Suprapubic skin (tissue), 4 donors: Measurements from ENCODE around the gene EEF2K. TPM values are rescaled to one million over a fixed set of nuclear protein-coding genes. Genes with fewer than 3 reads are reported as not detected.

ENCODE experiments used
- DNase-seq, 2 donors: peaks; one replicate each; pipeline ENCODE4 v3.0.0-alpha.2; 2019; ENCODE audit warnings: low spot score in 2 of 2
- H3K27ac ChIP-seq: fragments of 200-600 bp; sonication (generic); one replicate; pipeline ENCODE4 v1.5.1; 2019
- H3K27me3 ChIP-seq: fragments of 200-600 bp; sonication (generic); one replicate; pipeline ENCODE4 v1.5.1; 2019
- H3K36me3 ChIP-seq: fragments of 200-600 bp; sonication (generic); one replicate; pipeline ENCODE4 v1.5.1; 2019
- H3K4me1 ChIP-seq: fragments of 200-600 bp; sonication (generic); one replicate; pipeline ENCODE4 v1.5.1; 2019
- H3K4me3 ChIP-seq: fragments of 200-600 bp; sonication (generic); one replicate; pipeline ENCODE4 v1.5.1; 2019; ENCODE audit warnings: mild to moderate bottlenecking
- H3K9me3 ChIP-seq: fragments of 200-600 bp; sonication (generic); one replicate; pipeline ENCODE4 v1.5.1; 2019
- CTCF ChIP-seq, 2 donors: fragments of 200-600 bp in 1 of 2; fragments of 450-650 bp in 1 of 2; sonication (generic) in 1 of 2; IDR thresholded peaks; one replicate each; pipeline ENCODE4 v1.5.1; 2016 to 2019; ENCODE audit warnings: antibody characterized with exemption in 2 of 2, mild to moderate bottlenecking in 1 of 2, moderate library complexity in 1 of 2
- EP300 ChIP-seq: sonication (generic); formaldehyde crosslinking; IDR thresholded peaks from one replicate; pipeline ENCODE4 v1.6.1; 2017; ENCODE audit warnings: antibody characterized with exemption
- POLR2A ChIP-seq, 2 donors: fragments of 450-650 bp; IDR thresholded peaks; one replicate each; pipeline ENCODE4 v1.6.1; 2017; ENCODE audit warnings: antibody characterized with exemption in 2 of 2, mild to moderate bottlenecking in 2 of 2, moderate library complexity in 2 of 2
- POLR2AphosphoS5 ChIP-seq, 3 donors: sonication (generic); formaldehyde crosslinking; IDR thresholded peaks; one replicate each; pipeline ENCODE4 v1.6.1; 2017; ENCODE audit warnings: antibody characterized with exemption in 3 of 3
- WGBS: methylation state at CpG from one replicate; pipeline ENCODE4 v1.1.5; 2018; 5-methylcytosine and 5-hydroxymethylcytosine counted together
- total RNA-seq, 4 donors: library from RNA; depleted of rRNA; stranded (reverse); fragments of >200 nt; gene quantifications; one replicate each; pipeline ENCODE4 v1.1.0, GENCODE V29; 2016

Gene EEF2K
- total RNA-seq, 4 donors from 2014 or later = 50.9 to 194 (median 73.8) TPM

- H3K36me3 ChIP-seq = peaks cover 6% of the 10 kb centered on the region
- H3K4me1 ChIP-seq = peaks cover 25% of the 10 kb centered on the region
- no peak for DNase-seq
- H3K4me3 ChIP-seq = no peak overlapping the region
- no peaks in the 10 kb centered on the region for H3K9me3 ChIP-seq
- H3K27ac ChIP-seq = peak overlapping the region; percentile 15
- no peak for TF ChIP-seq EP300
- no peak for TF ChIP-seq POLR2AphosphoS5 (IDR thresholded peaks at IDR 0.05)
- TF ChIP-seq CTCF (IDR thresholded peaks at IDR 0.05) = no peak
- WGBS = 76% methylated on average over 4 of the region's 18 CpGs
- H3K27me3 ChIP-seq = no peaks in the 10 kb centered on the region
These were observed 12.0 kb downstream of the EEF2K start for GRCh38 chr16:22217890-22218730.

- Histone ChIP-seq H3K27ac (no peak overlapping the region), H3K27me3 (no peaks in the 10 kb centered on the region), H3K36me3 (peaks cover 6% of the 10 kb centered on the region), H3K4me1 (peaks cover 37% of the 10 kb centered on the region), H3K9me3 (no peaks in the 10 kb centered on the region), H3K4me3 (no peak overlapping the region)
- no peak for DNase-seq
- TF ChIP-seq POLR2A (IDR thresholded peaks at IDR 0.05) (no peak), POLR2AphosphoS5 (IDR thresholded peaks at IDR 0.05) (no peak), EP300 (no peak), CTCF (IDR thresholded peaks at IDR 0.05) (no peak)
- WGBS = 97% methylated on average over 3 of the region's 3 CpGs
These were observed 13.5 kb downstream of the EEF2K start for GRCh38 chr16:22219389-22220068.

- H3K27ac ChIP-seq = no peak overlapping the region
These were observed 14.0 kb downstream of the EEF2K start for GRCh38 chr16:22220069-22220440.

GRCh38 chr16:22220714-22221113, 14.6 kb downstream of the EEF2K start:
- H3K27ac ChIP-seq = no peak overlapping the region
- no peaks in the 10 kb centered on the region for H3K9me3 ChIP-seq
- TF ChIP-seq EP300 = no peak
- no peak for TF ChIP-seq POLR2A (IDR thresholded peaks at IDR 0.05)
- TF ChIP-seq POLR2AphosphoS5 (IDR thresholded peaks at IDR 0.05) = no peak
- no peak for TF ChIP-seq CTCF (IDR thresholded peaks at IDR 0.05)
- H3K4me1 ChIP-seq = peaks cover 37% of the 10 kb centered on the region
- peaks cover 6% of the 10 kb centered on the region for H3K36me3 ChIP-seq
- DNase-seq = no peak
- H3K4me3 ChIP-seq = no peak overlapping the region
- WGBS = 61% methylated on average over 9 of the region's 9 CpGs
- H3K27me3 ChIP-seq = no peaks in the 10 kb centered on the region

More at GRCh38 chr16:22220069-22220440, 14.0 kb downstream of the EEF2K start:
- Histone ChIP-seq H3K27me3 (no peaks in the 10 kb centered on the region), H3K4me3 (no peak overlapping the region), H3K4me1 (peaks cover 42% of the 10 kb centered on the region), H3K36me3 (peaks cover 5% of the 10 kb centered on the region), H3K9me3 (no peaks in the 10 kb centered on the region)
- no peak for DNase-seq
- TF ChIP-seq POLR2A (IDR thresholded peaks at IDR 0.05) (no peak), POLR2AphosphoS5 (IDR thresholded peaks at IDR 0.05) (no peak), EP300 (no peak), CTCF (IDR thresholded peaks at IDR 0.05) (no peak)
- 71% methylated on average over 11 of the region's 11 CpGs for WGBS

- peaks cover 13% of the 10 kb centered on the region for H3K36me3 ChIP-seq
- no peak for DNase-seq
- no peak overlapping the region for H3K27ac ChIP-seq
- H3K4me1 ChIP-seq = peaks cover 28% of the 10 kb centered on the region
- no peaks in the 10 kb centered on the region for H3K27me3 ChIP-seq
- H3K4me3 ChIP-seq = no peak overlapping the region
- TF ChIP-seq POLR2AphosphoS5 (IDR thresholded peaks at IDR 0.05) (no peak), EP300 (no peak), POLR2A (IDR thresholded peaks at IDR 0.05) (no peak), CTCF (IDR thresholded peaks at IDR 0.05) (no peak)
- WGBS = 94% methylated on average over 2 of the region's 2 CpGs
- no peaks in the 10 kb centered on the region for H3K9me3 ChIP-seq
These were observed 15.9 kb downstream of the EEF2K start for GRCh38 chr16:22222006-22222405.
